K562 (cell line): ENCODE data around the gene PIK3R2. TPM values are rescaled to one million over a fixed set of nuclear protein-coding genes. Genes with fewer than 3 reads are reported as not detected.

ENCODE experiments used
- ARHGAP35 ChIP-seq: fragments of 450-650 bp; IDR thresholded peaks from 2 replicates; pipeline ENCODE4 v1.6.1; 2018; ENCODE audit not compliant: partially characterized antibody
- ARID4B ChIP-seq: sonication (generic); formaldehyde crosslinking; IDR thresholded peaks from 2 replicates; pipeline ENCODE4 v1.8.0; 2022; ENCODE audit warnings: mild to moderate bottlenecking, missing genetic modification reagents
- ATF7 ChIP-seq: fragments of 450-650 bp; IDR thresholded peaks from 2 replicates; pipeline ENCODE4 v1.7.1; 2014; ENCODE audit warnings: mild to moderate bottlenecking, moderate library complexity
- BHLHE40 ChIP-seq: IDR thresholded peaks from 2 replicates; pipeline ENCODE4 v1.6.1; 2011; ENCODE audit warnings: low read length, improper control_type of control experiment
- CREB1 ChIP-seq, 2 experiments: sonication (generic) in 1 of 2; formaldehyde crosslinking in 1 of 2; IDR thresholded peaks; 2 replicates each; pipeline versions ENCODE4 v1.6.1 to v1.8.0; 2012 to 2022; ENCODE audit warnings: inconsistent platforms in 1 of 2, mild to moderate bottlenecking in 1 of 2, missing genetic modification reagents in 1 of 2, moderate library complexity in 1 of 2
- CTBP1 ChIP-seq: fragments of 450-650 bp; IDR thresholded peaks from 2 replicates; pipeline ENCODE4 v1.6.1; 2016; ENCODE audit warnings: borderline replicate concordance
- EP300 ChIP-seq: IDR thresholded peaks from 2 replicates; pipeline ENCODE4 v1.6.1; 2012; ENCODE audit warnings: low read length, improper control_type of control experiment
- FOXK1 ChIP-seq: sonication (generic); formaldehyde crosslinking; IDR thresholded peaks from 2 replicates; pipeline ENCODE4 v1.8.0; 2022; ENCODE audit warnings: missing genetic modification reagents, mild to moderate bottlenecking, borderline replicate concordance
- GTF2A2 ChIP-seq: IDR thresholded peaks from 2 replicates; pipeline ENCODE4 v1.6.1; 2016; ENCODE audit warnings: mild to moderate bottlenecking, missing genetic modification characterization, missing compliant biosample characterization
- GTF2F1 ChIP-seq: IDR thresholded peaks from 2 replicates; pipeline ENCODE4 v1.6.1; 2011; ENCODE audit warnings: low read depth, low read length, improper control_type of control experiment
- HDAC2 ChIP-seq: fragments of 450-650 bp; IDR thresholded peaks from 2 replicates; pipeline ENCODE4 v1.6.1; 2016; ENCODE audit warnings: mild to moderate bottlenecking
- MTA3 ChIP-seq: fragments of 450-650 bp; formaldehyde crosslinking; IDR thresholded peaks from 2 replicates; pipeline ENCODE4 v1.6.1; 2017; ENCODE audit warnings: mild to moderate bottlenecking, borderline replicate concordance
- MXI1 ChIP-seq: IDR thresholded peaks from 2 replicates; pipeline ENCODE4 v1.6.1; 2011; ENCODE audit warnings: low read depth, mild to moderate bottlenecking, improper control_type of control experiment, low read length
- MYC ChIP-seq, 2 experiments: fragments of 250-450 bp in 1 of 2; sonication (Bioruptor Pico) in 1 of 2; IDR thresholded peaks; 2 replicates each; pipeline versions ENCODE4 v1.5.1 to v1.6.1; 2012 to 2021; ENCODE audit warnings: low read depth in 2 of 2, borderline replicate concordance in 1 of 2, improper control_type of control experiment in 1 of 2, low read length in 1 of 2, mild to moderate bottlenecking in 1 of 2, moderate library complexity in 1 of 2
- NCOR1 ChIP-seq: fragments of 450-650 bp; IDR thresholded peaks from 2 replicates; pipeline ENCODE4 v1.6.1; 2016; ENCODE audit warnings: mild to moderate bottlenecking, moderate library complexity
- POLR2AphosphoS5 ChIP-seq: IDR thresholded peaks from 2 replicates; pipeline ENCODE4 v1.6.1; 2011; ENCODE audit warnings: mild to moderate bottlenecking, low read depth, low read length, moderate library complexity; ENCODE audit not compliant: control insufficient read depth, insufficient read depth
- RNF2 ChIP-seq: sonication (generic); IDR thresholded peaks from 2 replicates; pipeline ENCODE4 v1.6.1; 2016
- SIN3A ChIP-seq, 2 experiments: fragments of 150-350 bp in 1 of 2; IDR thresholded peaks; 2 replicates each; pipeline ENCODE4 v1.6.1; 2011 to 2016; ENCODE audit warnings: borderline replicate concordance in 2 of 2, low read depth in 2 of 2, low read length in 2 of 2, mild to moderate bottlenecking in 2 of 2, moderate library complexity in 2 of 2; ENCODE audit not compliant: control insufficient read depth in 1 of 2
- polyA plus RNA-seq, 8 experiments: library from polyadenylated mRNA; depleted of rRNA in 4 of 8; stranded (reverse) in 5 of 8; unstranded in 3 of 8; fragments of >200 nt; fragmentation: Nextera tagmentation in 2 of 8; fragmentation: Illumina TruSeq in 1 of 8; extraction: Ambion mirVana in 2 of 8; extraction: Trizol in 1 of 8; gene quantifications; 2 replicates each; pipeline versions ENCODE4 v1.2.1 to v1.2.3, GENCODE V29; 2011 to 2014; ENCODE audit warnings: inconsistent platforms in 1 of 8, missing spikeins in 1 of 8
- total RNA-seq, 7 experiments: library from RNA; depleted of rRNA in 6 of 7; stranded (reverse); fragments of >200 nt in 6 of 7; fragmentation: Illumina TruSeq in 2 of 7; extraction: Trizol in 2 of 7; gene quantifications; 2 replicates each; pipeline versions ENCODE4 v1.2.1 to v1.2.3, GENCODE V29; 2011 to 2021; ENCODE audit warnings: low replicate concordance in 1 of 7
- TF ChIP-seq, protein P1 (sequence below), 2 experiments: fragments of 450-650 bp; conservative IDR thresholded peaks; 2 replicates each; pipeline ENCODE4 v1.6.1; 2017; ENCODE audit warnings: mild to moderate bottlenecking in 2 of 2, moderate library complexity in 2 of 2
- TF ChIP-seq, protein P2 (sequence below): IDR thresholded peaks from 2 replicates; pipeline ENCODE4 v1.6.1; 2014; ENCODE audit warnings: antibody characterized with exemption

PIK3R2 gene
- total and polyA plus RNA-seq, 9 of the 15 experiments (the other 6 are each of a cell fraction or from before 2014, with no cell fraction given), result 0.39 to 37.9 (median 5.3) TPM

DNA sequence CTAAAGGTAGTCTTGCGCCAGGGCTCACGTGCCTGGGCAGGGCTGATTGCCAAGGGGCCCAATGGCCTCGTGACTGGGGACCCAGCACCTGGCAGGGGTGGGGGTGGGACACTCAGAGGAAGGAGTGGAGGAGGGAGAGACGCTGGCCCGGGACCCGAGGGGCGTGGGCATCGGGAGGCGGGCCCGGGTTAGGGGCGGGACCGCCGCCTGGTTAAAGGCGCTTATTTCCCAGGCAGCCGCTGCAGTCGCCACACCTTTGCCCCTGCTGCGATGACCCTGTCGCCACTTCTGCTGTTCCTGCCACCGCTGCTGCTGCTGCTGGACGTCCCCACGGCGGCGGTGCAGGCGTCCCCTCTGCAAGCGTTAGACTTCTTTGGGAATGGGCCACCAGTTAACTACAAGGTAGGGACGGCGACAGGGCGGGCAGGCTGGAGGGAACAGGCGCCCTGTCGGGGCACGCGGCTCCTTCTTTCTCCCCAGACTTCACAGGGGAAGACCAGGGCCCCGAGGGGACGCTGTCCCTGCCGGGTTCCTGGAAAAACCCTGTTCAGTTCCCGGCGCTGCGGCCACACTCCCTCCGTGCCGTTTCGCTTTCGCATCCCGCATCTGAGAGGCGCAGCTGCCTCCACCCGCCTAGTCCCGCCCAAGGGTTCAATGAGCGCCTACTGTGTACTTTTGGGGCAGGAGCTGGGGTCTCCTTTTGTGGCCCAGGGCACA is 20.8 kb downstream of the PIK3R2 start, which contains the start of gene IFI30 (continued):
- TF ChIP-seq SIN3A (IDR thresholded peaks at IDR 0.05; ENCODE audit: borderline replicate concordance in 2 of 2, control insufficient read depth in 1 of 2, low read depth in 2 of 2, low read length in 2 of 2) (peak; percentile 15 to 74; a peak in 2 of 4 replicates), NCOR1 (no peak), ARID4B (CRISPR knock-in tag) (peak; percentile 70; the same call in 1 of the 2 replicates), MTA3 (peak; percentile 44; the same call in 1 of the 2 replicates), EP300 (0 out of 2 replicates have a peak, but pooled peaks have one; percentile 10), MXI1 (peak; percentile 36; the same call in 1 of the 2 replicates), POLR2AphosphoS5 (peak; percentile 54), RNF2 (0 out of 2 replicates have a peak, but pooled peaks have one; percentile 41), GTF2A2 (tag) (no peak), ATF7 (peak; percentile 27; the same call in 1 of the 2 replicates), MYC (IDR thresholded peaks at IDR 0.05; ENCODE audit: low read depth, low read length) (peak; percentile 30; the same call in 1 of the 2 replicates), MYC (CRISPR knock-in tag; IDR thresholded peaks at IDR 0.05; ENCODE audit: borderline replicate concordance, low read depth) (no peak), HDAC2 (0 out of 2 replicates have a peak, but pooled peaks have one; percentile 40), CTBP1 (peak; percentile 50; the same call in 1 of the 2 replicates), ARHGAP35 (no peak), GTF2F1 (0 out of 2 replicates have a peak, but pooled peaks have one; percentile 66), BHLHE40 (peak; percentile 93), FOXK1 (CRISPR knock-in tag) (no peak), CREB1 (IDR thresholded peaks at IDR 0.05) (no peak), CREB1 (CRISPR knock-in tag; IDR thresholded peaks at IDR 0.05) (peak; percentile 11; the same call in 1 of the 2 replicates)
- TF ChIP-seq, protein P1, sequence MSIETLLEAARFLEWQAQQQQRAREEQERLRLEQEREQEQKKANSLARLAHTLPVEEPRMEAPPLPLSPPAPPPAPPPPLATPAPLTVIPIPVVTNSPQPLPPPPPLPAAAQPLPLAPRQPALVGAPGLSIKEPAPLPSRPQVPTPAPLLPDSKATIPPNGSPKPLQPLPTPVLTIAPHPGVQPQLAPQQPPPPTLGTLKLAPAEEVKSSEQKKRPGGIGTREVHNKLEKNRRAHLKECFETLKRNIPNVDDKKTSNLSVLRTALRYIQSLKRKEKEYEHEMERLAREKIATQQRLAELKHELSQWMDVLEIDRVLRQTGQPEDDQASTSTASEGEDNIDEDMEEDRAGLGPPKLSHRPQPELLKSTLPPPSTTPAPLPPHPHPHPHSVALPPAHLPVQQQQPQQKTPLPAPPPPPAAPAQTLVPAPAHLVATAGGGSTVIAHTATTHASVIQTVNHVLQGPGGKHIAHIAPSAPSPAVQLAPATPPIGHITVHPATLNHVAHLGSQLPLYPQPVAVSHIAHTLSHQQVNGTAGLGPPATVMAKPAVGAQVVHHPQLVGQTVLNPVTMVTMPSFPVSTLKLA (conservative IDR thresholded peaks at IDR 0.05), result peak; percentile 40 to 47
- TF ChIP-seq, protein P2, sequence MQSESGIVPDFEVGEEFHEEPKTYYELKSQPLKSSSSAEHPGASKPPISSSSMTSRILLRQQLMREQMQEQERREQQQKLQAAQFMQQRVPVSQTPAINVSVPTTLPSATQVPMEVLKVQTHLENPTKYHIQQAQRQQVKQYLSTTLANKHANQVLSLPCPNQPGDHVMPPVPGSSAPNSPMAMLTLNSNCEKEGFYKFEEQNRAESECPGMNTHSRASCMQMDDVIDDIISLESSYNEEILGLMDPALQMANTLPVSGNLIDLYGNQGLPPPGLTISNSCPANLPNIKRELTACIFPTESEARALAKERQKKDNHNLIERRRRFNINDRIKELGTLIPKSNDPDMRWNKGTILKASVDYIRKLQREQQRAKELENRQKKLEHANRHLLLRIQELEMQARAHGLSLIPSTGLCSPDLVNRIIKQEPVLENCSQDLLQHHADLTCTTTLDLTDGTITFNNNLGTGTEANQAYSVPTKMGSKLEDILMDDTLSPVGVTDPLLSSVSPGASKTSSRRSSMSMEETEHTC, result peak; percentile 39; the same call in 1 of the 2 replicates
